Glutamatergic neuron (in vitro differentiated cells): Measurements from ENCODE around the gene MYPN. TPM values are rescaled to one million over a fixed set of nuclear protein-coding genes. Genes with fewer than 3 reads are reported as not detected.

Experiments
- DNase-seq: peaks from one replicate; pipeline ENCODE4 v3.0.0; 2022
- H3K27ac Mint-ChIP-seq: one replicate; pipeline ENCODE4 v1.8.0; 2020; ENCODE audit warnings: mild to moderate bottlenecking, mixed read lengths, inconsistent platforms; ENCODE audit not compliant: unreplicated experiment
- H3K27me3 Mint-ChIP-seq: one replicate; pipeline ENCODE4 v1.8.0; 2020; ENCODE audit warnings: mild to moderate bottlenecking, moderate library complexity, mixed read lengths, inconsistent platforms; ENCODE audit not compliant: unreplicated experiment
- H3K36me3 Mint-ChIP-seq: one replicate; pipeline ENCODE4 v1.8.0; 2020; ENCODE audit warnings: mild to moderate bottlenecking, mixed read lengths, inconsistent platforms; ENCODE audit not compliant: unreplicated experiment
- H3K4me1 Mint-ChIP-seq: one replicate; pipeline ENCODE4 v1.8.0; 2020; ENCODE audit warnings: mild to moderate bottlenecking, low read depth, mixed read lengths, inconsistent platforms; ENCODE audit not compliant: unreplicated experiment
- H3K4me3 Mint-ChIP-seq: one replicate; pipeline ENCODE4 v1.8.0; 2020; ENCODE audit warnings: mild to moderate bottlenecking, mixed read lengths, inconsistent platforms; ENCODE audit not compliant: unreplicated experiment
- H3K9me3 Mint-ChIP-seq: one replicate; pipeline ENCODE4 v1.8.0; 2020; ENCODE audit warnings: mild to moderate bottlenecking, moderate library complexity, mixed read lengths, inconsistent platforms; ENCODE audit not compliant: unreplicated experiment
- CTCF ChIP-seq: fragments of 200-600 bp; sonication (generic); IDR thresholded peaks from one replicate; pipeline ENCODE4 v1.5.0; 2021; ENCODE audit not compliant: partially characterized antibody, unreplicated experiment
- total RNA-seq: library from RNA; stranded (reverse); fragmentation: NEBNext Ultra II Directional; extraction: Animal tissue kit (Norgen Biotek cat#: 25700); gene quantifications from one replicate; pipeline ENCODE4 v1.2.1, GENCODE V29; 2021; ENCODE audit not compliant: unreplicated experiment

Gene MYPN
- total RNA-seq, 1 donor from 2014 or later = not detected

GRCh38 chr10:68090586-68090985, 18.7 kb upstream of the MYPN start:
- Mint-ChIP-seq H3K4me3 (no peak overlapping the region), H3K27ac (no peak overlapping the region), H3K27me3 (no peaks in the 10 kb centered on the region), H3K36me3 (no peaks in the 10 kb centered on the region), H3K9me3 (peaks cover 2% of the 10 kb centered on the region), H3K4me1 (no peaks in the 10 kb centered on the region)
- TF ChIP-seq CTCF = no peak
- no peak for DNase-seq

- H3K4me1 Mint-ChIP-seq = no peaks in the 10 kb centered on the region
- H3K9me3 Mint-ChIP-seq = peaks cover 2% of the 10 kb centered on the region
- no peaks in the 10 kb centered on the region for H3K27me3 Mint-ChIP-seq
- H3K27ac Mint-ChIP-seq = no peak overlapping the region
- H3K36me3 Mint-ChIP-seq = no peaks in the 10 kb centered on the region
- no peak overlapping the region for H3K4me3 Mint-ChIP-seq
- no peak for DNase-seq
- no peak for TF ChIP-seq CTCF
Observed at GRCh38 chr10:68092512-68092911, 16.8 kb upstream of the MYPN start.

GRCh38 chr10:68095153-68095552, 14.1 kb upstream of the MYPN start:
- H3K27ac Mint-ChIP-seq = no peak overlapping the region
- no peaks in the 10 kb centered on the region for H3K36me3 Mint-ChIP-seq
- no peak for TF ChIP-seq CTCF
- H3K9me3 Mint-ChIP-seq = peaks cover 2% of the 10 kb centered on the region
- H3K4me1 Mint-ChIP-seq = no peaks in the 10 kb centered on the region
- no peak for DNase-seq
- H3K4me3 Mint-ChIP-seq = no peak overlapping the region
- no peaks in the 10 kb centered on the region for H3K27me3 Mint-ChIP-seq

GRCh38 chr10:68096913-68097516, 12.3 kb upstream of the MYPN start:
- no peaks in the 10 kb centered on the region for H3K36me3 Mint-ChIP-seq
- TF ChIP-seq CTCF = no peak
- no peaks in the 10 kb centered on the region for H3K4me1 Mint-ChIP-seq
- H3K4me3 Mint-ChIP-seq = no peak overlapping the region
- no peak for DNase-seq
- peaks cover 1% of the 10 kb centered on the region for H3K27me3 Mint-ChIP-seq
- H3K27ac Mint-ChIP-seq = no peak overlapping the region
- H3K9me3 Mint-ChIP-seq = peaks cover 2% of the 10 kb centered on the region

GRCh38 chr10:68099736-68100135, 9.6 kb upstream of the MYPN start:
- Mint-ChIP-seq H3K9me3 (peaks cover 1% of the 10 kb centered on the region), H3K27me3 (peaks cover 1% of the 10 kb centered on the region), H3K36me3 (no peaks in the 10 kb centered on the region), H3K4me3 (no peak overlapping the region), H3K27ac (no peak overlapping the region), H3K4me1 (no peaks in the 10 kb centered on the region)
- no peak for DNase-seq
- TF ChIP-seq CTCF = no peak
